ENCODE measurements around the gene UQCC5. TPM values are rescaled to one million over a fixed set of nuclear protein-coding genes. Genes with fewer than 3 reads are reported as not detected.

UQCC5 gene
- total RNA-seq, 1 experiment from 2014 or later, result 38.6 TPM

DNA sequence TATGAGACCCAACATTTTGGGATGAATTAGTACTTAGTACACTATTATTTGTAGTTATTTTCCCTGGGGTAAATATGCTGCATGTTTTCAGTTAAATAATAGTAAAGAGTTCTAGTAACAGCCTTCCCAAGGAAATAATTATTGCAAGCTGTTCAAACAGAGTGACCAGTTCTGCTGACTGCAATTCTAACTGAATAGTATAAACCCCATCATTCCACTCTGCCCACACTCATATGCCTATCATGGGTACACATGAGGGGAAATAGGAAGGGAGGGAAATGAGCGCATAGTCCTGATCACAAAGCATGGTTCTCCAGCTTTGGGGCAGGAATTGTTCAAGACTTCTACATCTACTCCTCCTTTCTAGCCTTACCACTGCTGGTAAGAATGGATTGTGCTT lies 18.7 kb downstream of the UQCC5 start:
- no peaks in the 10 kb centered on the region for H3K27me3 ChIP-seq (replicated peaks; ENCODE audit: control insufficient read depth, insufficient read depth, low read length)
- peaks cover 32% of the 10 kb centered on the region for H3K36me3 Mint-ChIP-seq (ENCODE audit: insufficient read depth, unreplicated experiment)
- no TSS peak for BruUV-seq (replicated peaks)
- H3K4me3 ChIP-seq (ENCODE audit: low read depth, low read length), result no peak overlapping the region
- DNase-seq, result no peak
- no peaks in the 10 kb centered on the region for H3K9me3 Mint-ChIP-seq (ENCODE audit: unreplicated experiment)
- TF ChIP-seq, protein P1, sequence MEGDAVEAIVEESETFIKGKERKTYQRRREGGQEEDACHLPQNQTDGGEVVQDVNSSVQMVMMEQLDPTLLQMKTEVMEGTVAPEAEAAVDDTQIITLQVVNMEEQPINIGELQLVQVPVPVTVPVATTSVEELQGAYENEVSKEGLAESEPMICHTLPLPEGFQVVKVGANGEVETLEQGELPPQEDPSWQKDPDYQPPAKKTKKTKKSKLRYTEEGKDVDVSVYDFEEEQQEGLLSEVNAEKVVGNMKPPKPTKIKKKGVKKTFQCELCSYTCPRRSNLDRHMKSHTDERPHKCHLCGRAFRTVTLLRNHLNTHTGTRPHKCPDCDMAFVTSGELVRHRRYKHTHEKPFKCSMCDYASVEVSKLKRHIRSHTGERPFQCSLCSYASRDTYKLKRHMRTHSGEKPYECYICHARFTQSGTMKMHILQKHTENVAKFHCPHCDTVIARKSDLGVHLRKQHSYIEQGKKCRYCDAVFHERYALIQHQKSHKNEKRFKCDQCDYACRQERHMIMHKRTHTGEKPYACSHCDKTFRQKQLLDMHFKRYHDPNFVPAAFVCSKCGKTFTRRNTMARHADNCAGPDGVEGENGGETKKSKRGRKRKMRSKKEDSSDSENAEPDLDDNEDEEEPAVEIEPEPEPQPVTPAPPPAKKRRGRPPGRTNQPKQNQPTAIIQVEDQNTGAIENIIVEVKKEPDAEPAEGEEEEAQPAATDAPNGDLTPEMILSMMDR (IDR thresholded peaks at IDR 0.05; ENCODE audit: insufficient read depth in 1 of 2, low read depth in 1 of 2, low read length in 1 of 2, severe bottlenecking in 1 of 2, unreplicated experiment in 1 of 2), result no peak
- peaks cover 1% of the 10 kb centered on the region; the same call in 1 of the 2 replicates for H3K36me3 ChIP-seq (ENCODE audit: control insufficient read depth, insufficient read depth, low read length)
- H3K27me3 Mint-ChIP-seq (ENCODE audit: insufficient read depth, unreplicated experiment), result no peaks in the 10 kb centered on the region
- no peak overlapping the region for H3K4me3 Mint-ChIP-seq (ENCODE audit: unreplicated experiment)
- ChIA-PET POLR2A (no interaction called here), CTCF (no interaction called here)
- no peaks in the 10 kb centered on the region for H3K4me1 ChIP-seq
- no peaks in the 10 kb centered on the region for H3K4me1 Mint-ChIP-seq (ENCODE audit: low read depth, unreplicated experiment)
- H3K9me3 ChIP-seq, result no peaks in the 10 kb centered on the region
- H3K27ac Mint-ChIP-seq (ENCODE audit: unreplicated experiment), result no peak overlapping the region
- intact Hi-C loops (cut with micrococcal nuclease; ENCODE audit: unreplicated experiment), result no loop called here

GRCh38 chr3:52557011-52557960 lies 20.9 kb downstream of the UQCC5 start:
- no TSS peak for BruUV-seq (replicated peaks)
- no peaks in the 10 kb centered on the region for H3K4me1 ChIP-seq
- TF ChIP-seq, protein P1 (IDR thresholded peaks at IDR 0.05; ENCODE audit: insufficient read depth in 1 of 2, low read depth in 1 of 2, low read length in 1 of 2, severe bottlenecking in 1 of 2, unreplicated experiment in 1 of 2), result no peak
- H3K27me3 ChIP-seq (replicated peaks; ENCODE audit: control insufficient read depth, insufficient read depth, low read length), result no peaks in the 10 kb centered on the region
- no peaks in the 10 kb centered on the region for H3K9me3 ChIP-seq
- Mint-ChIP-seq H3K36me3 (ENCODE audit: insufficient read depth, unreplicated experiment) (peaks cover 35% of the 10 kb centered on the region), H3K4me1 (ENCODE audit: low read depth, unreplicated experiment) (no peaks in the 10 kb centered on the region), H3K4me3 (ENCODE audit: unreplicated experiment) (no peak overlapping the region), H3K9me3 (ENCODE audit: unreplicated experiment) (no peaks in the 10 kb centered on the region), H3K27ac (ENCODE audit: unreplicated experiment) (no peak overlapping the region), H3K27me3 (ENCODE audit: insufficient read depth, unreplicated experiment) (no peaks in the 10 kb centered on the region)
- ChIA-PET CTCF (interaction anchor here (0.6 kb wide), 1 partner anchor 145 kb away, joined by 5 read pairs; no protein-coding TSS in a partner anchor), POLR2A (no interaction called here)
- no peak overlapping the region for H3K4me3 ChIP-seq (ENCODE audit: low read depth, low read length)
- no peak for DNase-seq
- peaks cover 2% of the 10 kb centered on the region for H3K36me3 ChIP-seq (ENCODE audit: control insufficient read depth, insufficient read depth, low read length)
- intact Hi-C loops (cut with micrococcal nuclease; ENCODE audit: unreplicated experiment), result no loop called here

DNA sequence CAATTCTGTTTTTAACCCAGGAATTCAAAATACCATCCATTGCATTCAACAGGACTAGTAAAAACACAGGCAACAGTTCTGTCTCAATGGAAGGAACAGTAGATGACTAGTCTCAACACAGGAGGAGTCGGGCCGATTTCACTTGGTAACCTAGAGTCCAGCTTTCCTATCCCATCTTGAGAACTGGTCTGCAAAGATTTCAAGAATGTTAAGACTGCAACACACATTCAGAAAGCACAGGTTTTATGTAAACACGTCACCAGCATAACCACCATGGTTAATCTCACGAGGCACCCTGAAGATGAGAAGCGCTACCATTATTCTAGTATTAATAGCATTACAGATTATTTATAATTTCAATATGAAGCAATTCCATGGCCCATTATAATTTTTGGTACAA lies 22.0 kb downstream of the UQCC5 start:
- no peak overlapping the region for H3K4me3 ChIP-seq (ENCODE audit: low read depth, low read length)
- Mint-ChIP-seq H3K4me3 (ENCODE audit: unreplicated experiment) (no peak overlapping the region), H3K27ac (ENCODE audit: unreplicated experiment) (no peak overlapping the region), H3K36me3 (ENCODE audit: insufficient read depth, unreplicated experiment) (peaks cover 45% of the 10 kb centered on the region), H3K4me1 (ENCODE audit: low read depth, unreplicated experiment) (no peaks in the 10 kb centered on the region), H3K9me3 (ENCODE audit: unreplicated experiment) (no peaks in the 10 kb centered on the region), H3K27me3 (ENCODE audit: insufficient read depth, unreplicated experiment) (no peaks in the 10 kb centered on the region)
- H3K36me3 ChIP-seq (ENCODE audit: control insufficient read depth, insufficient read depth, low read length), result peaks cover 2% of the 10 kb centered on the region
- ChIA-PET CTCF (no interaction called here), POLR2A (no interaction called here)
- H3K4me1 ChIP-seq, result no peaks in the 10 kb centered on the region
- no peaks in the 10 kb centered on the region for H3K9me3 ChIP-seq
- DNase-seq, result no peak
- no TSS peak for BruUV-seq (replicated peaks)
- no peaks in the 10 kb centered on the region for H3K27me3 ChIP-seq (replicated peaks; ENCODE audit: control insufficient read depth, insufficient read depth, low read length)
- TF ChIP-seq, protein P1 (IDR thresholded peaks at IDR 0.05; ENCODE audit: insufficient read depth in 1 of 2, low read depth in 1 of 2, low read length in 1 of 2, severe bottlenecking in 1 of 2, unreplicated experiment in 1 of 2), result no peak
- intact Hi-C loops (cut with micrococcal nuclease; ENCODE audit: unreplicated experiment), result no loop called here
